SKM-1 treated with dmso at 0.1 percent for 144 hours (cell line): ENCODE data around the gene NSDHL.

ENCODE experiments used
- DNase-seq: peaks from one replicate; lab custom pipeline; 2025; ENCODE audit not compliant: unreplicated experiment; lab: John Stamatoyannopoulos, UW

Gene NSDHL

GRCh38 chrX:152892999-152893891 is 62.4 kb downstream of the NSDHL start:
- no peak for DNase-seq

GRCh38 chrX:152893980-152894610 is 63.2 kb downstream of the NSDHL start:
- DNase-seq = no peak

- DNase-seq = no peak
Observed at GRCh38 chrX:152895121-152895520, 64.3 kb downstream of the NSDHL start.

GRCh38 chrX:152895724-152896420 is 65.0 kb downstream of the NSDHL start:
- no peak for DNase-seq

GRCh38 chrX:152896450-152896849 is 65.6 kb downstream of the NSDHL start:
- no peak for DNase-seq

- no peak for DNase-seq
Observed at GRCh38 chrX:152897222-152898131, 66.6 kb downstream of the NSDHL start, which contains the start of gene ZNF185. Gene ZNF185, plus strand, starts transcription at chrX:152898067. Its CDS starts 16,423 bp downstream, at chrX:152914490.

- DNase-seq = no peak
Observed at GRCh38 chrX:152898442-152898841, 67.6 kb downstream of the NSDHL start.

GRCh38 chrX:152899111-152899873 is 68.4 kb downstream of the NSDHL start:
- DNase-seq = no peak

GRCh38 chrX:152899874-152900719 is 69.2 kb downstream of the NSDHL start:
- no peak for DNase-seq

- DNase-seq = no peak
Observed at GRCh38 chrX:152900937-152901445, 70.1 kb downstream of the NSDHL start.

- no peak for DNase-seq
Observed at GRCh38 chrX:152901816-152902501, 71.1 kb downstream of the NSDHL start.

- no peak for DNase-seq
Observed at GRCh38 chrX:152902502-152902820, 71.6 kb downstream of the NSDHL start.

GRCh38 chrX:152903589-152903988 is 72.7 kb downstream of the NSDHL start:
- DNase-seq = no peak

GRCh38 chrX:152904151-152905080 is 73.6 kb downstream of the NSDHL start:
- DNase-seq = peak; percentile 53

- DNase-seq = no peak
Observed at GRCh38 chrX:152905081-152905420, 74.2 kb downstream of the NSDHL start.

- DNase-seq = no peak
Observed at GRCh38 chrX:152907084-152907651, 76.3 kb downstream of the NSDHL start.

- DNase-seq = no peak
Observed at GRCh38 chrX:152908486-152908885, 77.6 kb downstream of the NSDHL start.
